ENCODE data around the gene DUXB.

DNA sequence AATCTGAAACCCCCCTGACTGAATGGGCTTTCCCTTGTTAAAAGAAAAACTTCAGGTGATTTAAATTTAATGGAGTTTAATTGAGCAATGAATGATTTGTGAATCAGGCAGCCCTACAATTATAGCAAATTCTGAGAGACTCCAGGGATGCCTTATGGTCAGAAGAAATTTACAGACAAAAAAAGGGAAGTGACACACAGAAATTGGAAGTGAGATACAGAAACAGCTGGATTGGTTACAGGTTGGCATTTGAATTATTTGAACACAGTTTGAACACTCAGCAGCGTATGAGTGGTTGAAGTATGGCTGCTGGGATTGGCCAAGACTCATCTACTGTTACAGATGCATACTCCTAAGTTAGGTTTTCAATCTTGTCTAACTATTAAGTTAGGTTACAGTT lies 44.0 kb upstream of the DUXB start:
- TF ChIP-seq EZH2 (IDR thresholded peaks at IDR 0.05; ENCODE audit: insufficient read depth, low read length), result no peak
- TF ChIP-seq, protein P1, sequence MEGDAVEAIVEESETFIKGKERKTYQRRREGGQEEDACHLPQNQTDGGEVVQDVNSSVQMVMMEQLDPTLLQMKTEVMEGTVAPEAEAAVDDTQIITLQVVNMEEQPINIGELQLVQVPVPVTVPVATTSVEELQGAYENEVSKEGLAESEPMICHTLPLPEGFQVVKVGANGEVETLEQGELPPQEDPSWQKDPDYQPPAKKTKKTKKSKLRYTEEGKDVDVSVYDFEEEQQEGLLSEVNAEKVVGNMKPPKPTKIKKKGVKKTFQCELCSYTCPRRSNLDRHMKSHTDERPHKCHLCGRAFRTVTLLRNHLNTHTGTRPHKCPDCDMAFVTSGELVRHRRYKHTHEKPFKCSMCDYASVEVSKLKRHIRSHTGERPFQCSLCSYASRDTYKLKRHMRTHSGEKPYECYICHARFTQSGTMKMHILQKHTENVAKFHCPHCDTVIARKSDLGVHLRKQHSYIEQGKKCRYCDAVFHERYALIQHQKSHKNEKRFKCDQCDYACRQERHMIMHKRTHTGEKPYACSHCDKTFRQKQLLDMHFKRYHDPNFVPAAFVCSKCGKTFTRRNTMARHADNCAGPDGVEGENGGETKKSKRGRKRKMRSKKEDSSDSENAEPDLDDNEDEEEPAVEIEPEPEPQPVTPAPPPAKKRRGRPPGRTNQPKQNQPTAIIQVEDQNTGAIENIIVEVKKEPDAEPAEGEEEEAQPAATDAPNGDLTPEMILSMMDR (IDR thresholded peaks at IDR 0.05; ENCODE audit: insufficient read depth, low read depth, low read length), result no peak
